Activated T-helper 17 cell treated with anti-CD3 and anti-CD28 coated beads, Interleukin-2, amount 50 U/mL, for 72 hours (primary cell): ENCODE results near the gene TMEM184A. TPM values are rescaled to one million over a fixed set of nuclear protein-coding genes. Genes with fewer than 3 reads are reported as not detected.

Experiments
- ATAC-seq: fragments of 150-1000 bp; cut with Tn5 transposase; replicated peaks from 2 replicates; pipeline ENCODE4 v1.10.0; 2021; ENCODE audit warnings: mild to moderate bottlenecking, moderate library complexity
- H3K27ac Mint-ChIP-seq: one replicate; pipeline ENCODE4 v1.8.0; 2022; ENCODE audit warnings: mixed read lengths
- H3K27me3 Mint-ChIP-seq: one replicate; pipeline ENCODE4 v1.8.0; 2022; ENCODE audit warnings: mixed read lengths
- H3K36me3 Mint-ChIP-seq: one replicate; pipeline ENCODE4 v1.8.0; 2022; ENCODE audit warnings: low read depth, mild to moderate bottlenecking, mixed read lengths
- H3K4me1 Mint-ChIP-seq: one replicate; pipeline ENCODE4 v1.8.0; 2022; ENCODE audit warnings: mixed read lengths
- H3K4me3 Mint-ChIP-seq: one replicate; pipeline ENCODE4 v1.8.0; 2022; ENCODE audit warnings: mild to moderate bottlenecking, mixed read lengths
- H3K9me3 Mint-ChIP-seq: one replicate; pipeline ENCODE4 v1.8.0; 2022; ENCODE audit warnings: mixed read lengths
- total RNA-seq, 2 donors: library from RNA; stranded (reverse); gene quantifications; one replicate each; pipeline ENCODE4 v1.2.3, GENCODE V29; 2022

Gene TMEM184A
- total RNA-seq, 2 donors from 2014 or later = not detected

DNA sequence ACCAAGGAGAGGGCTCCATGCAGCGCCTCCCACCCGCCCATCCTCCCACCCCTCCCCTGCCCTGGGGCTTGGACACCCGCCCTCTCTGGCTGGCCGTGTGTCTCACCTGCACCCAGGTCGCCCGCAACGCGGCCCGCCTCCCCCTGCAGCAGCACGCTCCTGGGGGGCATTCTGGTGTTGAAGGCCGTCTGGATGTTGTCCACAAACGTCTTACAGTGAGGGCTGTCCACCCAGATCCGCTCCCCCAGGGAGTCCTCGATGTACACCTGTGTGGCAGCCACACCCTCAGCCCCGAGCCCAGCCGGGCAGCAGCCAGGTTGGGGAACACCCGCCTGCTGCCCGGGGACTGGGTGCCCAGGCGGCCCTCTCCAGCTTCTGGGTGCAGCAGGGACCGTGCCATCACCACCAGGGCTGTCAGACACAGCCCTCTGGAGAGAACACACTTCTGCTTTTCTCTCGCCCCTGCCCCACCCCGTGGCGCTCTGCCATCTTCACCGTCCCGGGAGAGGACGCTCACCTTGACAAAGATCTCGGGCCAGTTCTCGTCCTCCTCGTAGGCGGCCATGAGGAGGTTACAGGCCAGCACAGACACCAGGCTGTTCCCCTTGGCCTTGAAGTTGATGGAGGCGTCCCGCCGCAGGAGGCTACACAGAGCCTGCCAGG lies 56.5 kb downstream of the TMEM184A start:
- Mint-ChIP-seq H3K36me3 (peaks cover 55% of the 10 kb centered on the region), H3K9me3 (no peaks in the 10 kb centered on the region)
- ATAC-seq = no peak

DNA sequence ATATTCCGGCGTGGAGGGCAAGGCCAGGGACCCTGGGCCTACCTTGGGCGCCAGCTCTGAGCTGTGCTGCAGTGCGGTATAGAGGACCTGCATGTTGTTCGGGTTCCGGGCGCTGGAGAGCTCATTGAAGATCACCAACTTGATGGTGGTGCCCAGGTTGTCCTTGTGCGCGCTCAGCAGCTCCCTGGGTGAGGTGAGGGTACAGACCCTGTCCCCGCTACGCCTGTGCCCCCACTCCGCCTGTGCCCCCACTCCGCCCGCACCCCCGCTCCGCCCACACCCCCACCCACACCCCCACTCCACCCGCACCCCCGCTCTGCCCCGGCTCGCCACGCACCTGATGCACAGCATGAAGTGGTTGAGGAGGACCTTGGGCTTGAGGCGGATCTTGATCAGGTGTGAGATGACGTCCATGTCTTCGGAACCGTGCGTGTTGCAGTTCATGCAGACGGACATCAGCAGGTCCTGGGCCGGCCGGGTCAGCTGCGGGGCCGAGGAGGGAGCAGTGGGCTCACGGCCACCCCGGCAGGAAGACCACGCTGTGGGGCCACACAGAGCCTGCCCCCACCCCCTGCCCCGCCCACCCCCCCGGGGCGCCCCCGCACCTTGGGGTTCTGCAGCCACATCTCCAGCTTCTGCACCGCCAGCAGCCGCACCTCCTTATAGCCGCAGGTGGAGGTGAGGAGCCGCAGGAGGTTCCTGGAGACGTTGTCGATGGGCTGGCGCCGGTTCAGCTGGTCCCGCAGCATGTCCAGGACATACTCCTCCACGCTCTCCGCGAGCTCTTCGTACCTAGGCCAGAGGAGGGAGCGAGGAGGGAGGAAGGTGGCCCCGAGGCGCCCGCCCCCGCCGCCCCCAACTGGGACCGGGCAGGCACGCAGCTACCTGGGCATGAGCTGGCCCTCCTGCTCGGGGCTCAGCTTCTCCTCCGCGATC lies 57.4 kb downstream of the TMEM184A start:
- Mint-ChIP-seq H3K4me3 (no peak overlapping the region), H3K4me1 (peaks cover 11% of the 10 kb centered on the region), H3K36me3 (peaks cover 60% of the 10 kb centered on the region), H3K27ac (no peak overlapping the region), H3K27me3 (no peaks in the 10 kb centered on the region), H3K9me3 (no peaks in the 10 kb centered on the region)
- no peak for ATAC-seq

More for the DNA sequence above, 56.5 kb downstream of the TMEM184A start:
- Mint-ChIP-seq H3K4me3 (no peak overlapping the region), H3K4me1 (peaks cover 11% of the 10 kb centered on the region), H3K27ac (no peak overlapping the region), H3K27me3 (no peaks in the 10 kb centered on the region)

DNA sequence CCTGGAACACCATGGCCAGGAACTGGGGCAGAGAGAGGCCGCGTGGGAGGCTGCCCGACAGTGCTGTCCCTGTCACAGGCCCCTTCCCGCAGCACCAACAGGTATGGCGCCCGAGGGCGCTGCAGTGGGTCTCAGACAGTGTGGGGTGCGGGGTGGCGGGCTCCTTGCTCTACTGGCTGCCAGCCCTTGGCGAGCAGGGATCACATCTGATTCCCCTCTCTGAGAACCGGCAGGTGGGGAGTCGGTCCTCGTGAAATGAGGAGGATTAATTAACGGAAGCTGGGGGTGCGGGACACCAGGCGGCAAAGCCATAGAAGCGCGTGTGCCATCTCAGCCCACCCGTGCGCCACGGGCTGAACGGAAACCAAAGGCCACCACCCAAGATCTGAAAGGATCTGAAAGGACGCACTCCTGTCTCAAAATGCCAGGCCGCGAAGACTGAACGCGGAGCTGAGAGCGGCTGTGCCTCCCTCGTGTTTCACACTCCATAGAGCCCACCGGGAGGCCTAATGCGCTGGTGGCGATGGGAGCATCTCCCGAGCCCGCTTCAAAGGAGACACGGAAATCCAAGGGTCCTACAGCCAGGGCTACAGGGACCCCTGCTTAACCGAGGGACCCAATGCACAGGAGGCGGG lies 58.6 kb downstream of the TMEM184A start:
- Mint-ChIP-seq H3K4me1 (peaks cover 6% of the 10 kb centered on the region), H3K36me3 (peaks cover 52% of the 10 kb centered on the region), H3K27ac (no peak overlapping the region), H3K9me3 (no peaks in the 10 kb centered on the region), H3K4me3 (no peak overlapping the region), H3K27me3 (no peaks in the 10 kb centered on the region)
- no peak for ATAC-seq

DNA sequence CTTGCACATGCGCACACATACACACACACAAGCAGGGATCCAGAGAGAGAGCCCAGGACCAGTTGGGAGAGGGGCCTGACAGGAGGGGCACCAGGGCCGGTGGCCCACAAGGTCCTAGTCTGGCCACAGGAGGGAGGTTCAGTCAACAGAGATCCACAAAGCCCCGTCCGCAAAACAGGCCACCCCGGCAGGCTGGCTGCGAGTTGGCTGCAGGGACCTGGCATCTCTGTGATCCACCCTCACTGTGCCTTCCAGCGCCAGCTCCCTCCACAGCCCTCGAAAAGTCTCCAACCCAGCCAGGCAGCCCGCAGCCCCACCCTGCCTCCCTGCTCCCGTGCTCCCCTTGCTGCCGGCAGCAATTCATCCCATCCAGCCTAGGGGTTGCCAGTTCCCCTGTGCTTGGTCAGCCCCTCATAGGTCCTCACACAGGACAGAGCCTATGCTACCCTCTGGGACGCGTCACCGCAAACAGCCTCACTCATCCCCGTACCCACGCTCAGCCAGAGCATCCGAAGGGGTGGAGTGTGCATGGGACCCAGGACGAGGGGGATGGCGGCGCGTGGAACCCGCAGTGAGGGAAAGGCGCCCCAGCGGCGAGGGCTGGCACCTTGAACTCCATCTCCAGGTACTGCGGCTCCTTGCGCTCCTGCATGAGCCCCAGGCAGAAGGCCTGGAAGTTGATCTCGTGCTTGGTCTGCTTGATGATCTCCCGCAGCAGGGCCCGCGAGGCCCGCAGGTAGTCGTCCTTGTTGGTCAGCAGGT lies 59.3 kb downstream of the TMEM184A start:
- no peak for ATAC-seq
- no peak overlapping the region for H3K4me3 Mint-ChIP-seq
- H3K27ac Mint-ChIP-seq = no peak overlapping the region

DNA sequence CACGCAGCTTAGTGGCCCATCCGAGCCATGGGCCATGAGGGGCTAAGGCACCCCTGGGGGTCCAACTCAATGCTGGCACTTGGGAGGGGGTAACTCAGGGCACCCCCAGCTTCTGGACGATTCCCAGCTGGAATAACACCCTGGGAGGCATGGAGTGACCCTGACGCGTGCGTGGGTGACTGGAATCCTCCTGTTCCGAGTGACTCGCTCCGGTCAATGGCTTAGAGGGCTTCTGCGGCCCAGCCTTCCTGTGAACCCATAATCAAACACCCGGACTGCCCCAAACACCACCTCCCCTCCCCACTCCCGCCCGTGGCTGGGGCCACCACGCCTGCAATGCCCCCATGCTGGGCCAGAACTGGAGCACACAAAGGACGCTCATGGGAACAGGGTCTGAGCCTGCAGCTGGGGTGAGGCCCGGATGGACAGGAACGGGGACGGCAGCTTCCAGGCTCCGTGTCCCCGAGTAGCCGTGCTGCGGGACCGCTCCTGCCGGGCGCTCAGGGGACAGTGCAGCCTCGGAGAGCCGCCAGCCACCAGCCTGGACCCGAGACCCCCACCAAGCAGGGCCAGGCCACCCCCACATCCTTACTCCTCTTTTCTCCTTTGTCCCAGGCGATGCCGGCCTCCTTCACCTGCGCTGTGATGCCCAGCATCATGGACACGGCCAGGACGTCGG lies 60.3 kb downstream of the TMEM184A start:
- ATAC-seq = no peak
- Mint-ChIP-seq H3K4me1 (no peaks in the 10 kb centered on the region), H3K36me3 (peaks cover 52% of the 10 kb centered on the region), H3K27ac (no peak overlapping the region), H3K4me3 (no peak overlapping the region), H3K27me3 (no peaks in the 10 kb centered on the region), H3K9me3 (no peaks in the 10 kb centered on the region)

More for the DNA sequence above, 59.3 kb downstream of the TMEM184A start:
- no peaks in the 10 kb centered on the region for H3K4me1 Mint-ChIP-seq
- no peaks in the 10 kb centered on the region for H3K27me3 Mint-ChIP-seq
- H3K9me3 Mint-ChIP-seq = no peaks in the 10 kb centered on the region
- H3K36me3 Mint-ChIP-seq = peaks cover 52% of the 10 kb centered on the region

DNA sequence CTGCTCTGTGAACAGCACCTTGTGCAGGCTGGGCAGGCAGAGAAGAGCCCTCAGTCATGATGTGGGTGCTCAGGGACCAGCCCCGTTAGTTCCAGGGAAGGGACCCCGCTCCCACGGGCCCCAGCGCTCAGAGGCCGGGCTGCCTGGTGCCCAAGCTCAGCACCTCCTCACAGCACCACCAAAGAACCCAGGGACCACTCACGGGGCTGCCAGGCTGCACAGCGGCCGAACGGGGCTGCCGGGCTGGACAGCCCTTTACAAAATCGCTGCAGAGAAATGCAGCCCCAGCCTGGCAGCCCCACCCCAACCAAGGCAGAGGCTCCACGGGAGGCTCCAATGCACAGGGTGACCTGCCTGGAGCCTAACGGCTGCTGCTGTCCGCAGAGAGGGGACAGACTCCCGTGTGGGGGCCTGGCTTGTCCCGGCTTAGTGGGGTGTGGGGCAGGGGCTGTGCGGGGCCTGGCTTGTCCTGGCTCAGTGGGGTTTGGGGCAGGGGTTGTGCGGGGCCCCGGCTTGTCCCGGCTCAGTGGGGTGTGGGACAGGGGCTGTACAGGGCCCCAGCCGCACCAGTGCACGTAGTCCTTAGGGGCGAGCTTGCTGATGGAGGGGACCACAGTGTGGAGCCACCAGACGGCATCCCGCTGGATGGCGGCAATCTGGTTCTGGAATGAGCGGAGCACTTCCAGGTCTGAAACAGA lies 61.0 kb downstream of the TMEM184A start:
- Mint-ChIP-seq H3K4me3 (no peak overlapping the region), H3K27ac (no peak overlapping the region), H3K36me3 (peaks cover 52% of the 10 kb centered on the region), H3K27me3 (no peaks in the 10 kb centered on the region), H3K9me3 (no peaks in the 10 kb centered on the region), H3K4me1 (no peaks in the 10 kb centered on the region)
- no peak for ATAC-seq

DNA sequence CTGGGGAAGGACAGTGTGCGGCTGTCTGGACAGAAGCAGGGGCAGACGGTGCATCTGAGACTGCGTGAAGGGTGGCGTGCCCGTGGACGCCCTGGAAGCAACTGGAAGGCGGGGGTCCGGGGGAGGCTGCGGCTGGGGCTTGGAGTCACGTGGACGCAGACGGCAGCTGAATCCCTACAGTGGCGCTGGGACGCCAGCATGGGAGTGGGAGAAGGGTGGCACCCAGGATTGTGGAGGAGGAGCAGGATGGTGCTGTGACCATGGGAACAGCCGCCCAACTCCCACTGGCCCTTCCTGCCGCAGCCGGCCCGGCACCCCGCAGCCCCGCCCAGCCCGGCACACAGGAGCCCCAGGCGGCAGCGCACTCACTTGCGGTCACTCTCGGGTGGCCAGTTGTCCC lies 61.6 kb downstream of the TMEM184A start:
- Mint-ChIP-seq H3K4me3 (no peak overlapping the region), H3K27me3 (no peaks in the 10 kb centered on the region), H3K27ac (no peak overlapping the region), H3K4me1 (no peaks in the 10 kb centered on the region), H3K9me3 (no peaks in the 10 kb centered on the region), H3K36me3 (peaks cover 58% of the 10 kb centered on the region)
- ATAC-seq = no peak

DNA sequence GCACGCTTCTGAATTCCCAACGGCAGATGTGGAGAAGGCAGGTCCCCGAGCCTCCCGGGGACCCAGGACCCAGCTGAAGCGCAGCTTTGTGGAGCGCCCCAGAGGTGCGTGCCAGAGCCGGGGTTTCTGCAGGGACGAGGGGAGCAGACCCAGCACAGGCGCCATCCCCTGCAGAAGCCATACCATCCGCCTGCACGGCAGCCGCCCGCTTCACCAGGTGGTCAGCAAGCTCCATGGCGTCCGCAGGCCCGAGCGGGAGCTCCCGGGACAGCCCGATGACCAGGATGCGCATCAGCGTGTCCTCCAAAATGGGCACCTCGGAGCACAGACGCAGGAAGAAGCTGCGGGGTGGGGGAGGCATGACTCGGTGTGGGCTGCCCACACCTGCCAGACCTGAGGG lies 62.4 kb downstream of the TMEM184A start:
- ATAC-seq = no peak
- Mint-ChIP-seq H3K4me3 (no peak overlapping the region), H3K27me3 (no peaks in the 10 kb centered on the region)

DNA sequence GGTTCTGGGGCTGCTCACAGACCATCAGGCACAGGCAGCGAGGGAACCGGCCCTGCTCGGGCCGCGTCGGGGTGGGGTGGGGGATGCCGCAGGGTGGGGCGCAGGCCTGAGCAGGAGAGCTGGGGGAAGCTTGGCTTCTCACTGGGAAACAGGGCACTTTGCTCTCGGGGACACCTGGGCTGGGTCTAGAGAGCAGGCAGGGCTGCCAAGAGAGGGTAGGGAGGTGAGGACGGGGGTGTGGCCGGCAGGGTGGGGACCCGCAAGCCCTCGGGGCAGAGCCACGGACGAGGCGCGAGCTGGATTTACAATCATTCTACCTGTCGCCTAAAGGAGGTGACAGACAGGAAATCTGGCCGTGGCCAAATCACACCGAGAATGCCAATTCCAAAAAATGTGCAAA lies 62.9 kb downstream of the TMEM184A start:
- Mint-ChIP-seq H3K9me3 (no peaks in the 10 kb centered on the region), H3K36me3 (peaks cover 68% of the 10 kb centered on the region), H3K4me3 (no peak overlapping the region), H3K4me1 (peaks cover 4% of the 10 kb centered on the region), H3K27me3 (no peaks in the 10 kb centered on the region), H3K27ac (no peak overlapping the region)
- no peak for ATAC-seq

More for the DNA sequence above, 62.4 kb downstream of the TMEM184A start:
- Mint-ChIP-seq H3K9me3 (no peaks in the 10 kb centered on the region), H3K4me1 (peaks cover 2% of the 10 kb centered on the region), H3K27ac (no peak overlapping the region), H3K36me3 (peaks cover 67% of the 10 kb centered on the region)

DNA sequence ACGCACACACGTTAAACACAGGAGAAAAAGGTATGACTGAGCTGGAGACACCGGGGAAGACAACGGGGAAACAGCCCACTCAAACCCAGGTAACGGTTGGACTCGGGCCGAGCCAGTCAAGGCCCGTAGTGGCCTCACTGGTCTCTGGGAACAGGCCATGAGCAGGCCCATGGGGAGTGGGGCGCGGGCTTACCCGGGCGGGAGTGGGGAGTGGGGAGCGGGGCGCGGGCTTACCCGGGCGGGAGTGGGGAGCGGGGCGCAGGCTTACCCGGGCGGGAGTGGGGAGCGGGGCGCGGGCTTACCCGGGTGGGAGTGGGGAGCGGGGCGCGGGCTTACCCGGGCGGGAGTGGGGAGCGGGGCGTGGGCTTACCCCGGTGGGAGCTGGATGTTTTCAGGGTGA lies 63.4 kb downstream of the TMEM184A start:
- H3K27ac Mint-ChIP-seq = no peak overlapping the region
- H3K4me1 Mint-ChIP-seq = peaks cover 4% of the 10 kb centered on the region
- H3K27me3 Mint-ChIP-seq = no peaks in the 10 kb centered on the region
- ATAC-seq = no peak
- peaks cover 66% of the 10 kb centered on the region for H3K36me3 Mint-ChIP-seq
- H3K9me3 Mint-ChIP-seq = no peaks in the 10 kb centered on the region
- no peak overlapping the region for H3K4me3 Mint-ChIP-seq

Other genes with a start within 250 kb of the TMEM184A start
- 1 to 10 TPM; 1.8 to 5.1 TPM for gene MICALL2, start 96.7 kb downstream of the TMEM184A start, total RNA-seq
- gene INTS1, start 51.8 kb downstream of the TMEM184A start, total RNA-seq = 100 to 1,000 TPM; 116 to 147 TPM
- gene MAFK, start 25.5 kb downstream of the TMEM184A start, total RNA-seq = 10 to 100 TPM; 40.1 to 41.5 TPM
- 10 to 100 TPM; 26.4 to 46.4 TPM for gene PSMG3, start 13.8 kb upstream of the TMEM184A start, total RNA-seq
- gene ELFN1, start 114.1 kb upstream of the TMEM184A start, total RNA-seq = under 1 TPM; 0.06 to 0.19 TPM